Renal cortical epithelial cell (primary cell): ENCODE results near the gene SNAPIN. TPM values are rescaled to one million over a fixed set of nuclear protein-coding genes. Genes with fewer than 3 reads are reported as not detected.

Experiments used
- total RNA-seq: library from RNA; depleted of rRNA; stranded (reverse); fragments of >200 nt; gene quantifications from 2 replicates; pipeline ENCODE4 v1.2.3, GENCODE V29; 2014

SNAPIN gene
- total RNA-seq, 1 donor from 2014 or later: 51.7 TPM

Other genes with a start within 250 kb of the SNAPIN start
- gene S100A7A, start 242.2 kb upstream of the SNAPIN start, total RNA-seq: not detected in 2 replicates
- gene S100A7, start 198.1 kb upstream of the SNAPIN start, total RNA-seq: not detected in 2 replicates
- 428 and 2,979 TPM in 2 replicates for gene S100A6, start 122.7 kb upstream of the SNAPIN start, total RNA-seq
- gene S100A5, start 117.8 kb upstream of the SNAPIN start, total RNA-seq: 1.2 TPM in 2 replicates
- gene S100A4, start 112.9 kb upstream of the SNAPIN start, total RNA-seq: 7.6 and 303 TPM in 2 replicates
- 5.2 and 36.8 TPM in 2 replicates for gene S100A3, start 109.4 kb upstream of the SNAPIN start, total RNA-seq
- 37.9 and 392 TPM in 2 replicates for gene S100A2, start 92.9 kb upstream of the SNAPIN start, total RNA-seq
- 406 and 1,037 TPM in 2 replicates for gene S100A16, start 45.6 kb upstream of the SNAPIN start, total RNA-seq
- 1.0 and 52.3 TPM in 2 replicates for gene S100A14, start 42.4 kb upstream of the SNAPIN start, total RNA-seq
- gene S100A13, start 31.2 kb upstream of the SNAPIN start, total RNA-seq: 95.6 and 246 TPM in 2 replicates
- gene S100A1, start 30.3 kb upstream of the SNAPIN start, total RNA-seq: 9.7 and 13.9 TPM in 2 replicates
- 19.6 and 41.0 TPM in 2 replicates for gene CHTOP, start 24.6 kb upstream of the SNAPIN start, total RNA-seq
- 168 and 232 TPM in 2 replicates for gene ILF2, start 12.3 kb downstream of the SNAPIN start, total RNA-seq
- gene NPR1, start 20.0 kb downstream of the SNAPIN start, total RNA-seq: 1.7 and 39.5 TPM in 2 replicates
- gene INTS3, start 69.3 kb downstream of the SNAPIN start, total RNA-seq: 15.1 and 59.2 TPM in 2 replicates
- 5.0 and 8.5 TPM in 2 replicates for gene SLC27A3, start 116.7 kb downstream of the SNAPIN start, total RNA-seq